H1 (cell line): ENCODE results near the gene CLDN4.
"Not testable (repeated sequence)": the region's sequence is repeated elsewhere in the genome, so short reads cannot be mapped to it uniquely, and the experiment has no call there.

Experiments
- CTCF ChIP-seq, 3 experiments: IDR thresholded peaks; 1 replicate in 2 of 3; 2 replicates in 1 of 3; pipeline versions ENCODE4 v1.5.1 to v1.6.1; 2011; ENCODE audit warnings: low read length in 3 of 3, mild to moderate bottlenecking in 3 of 3, inconsistent platforms in 2 of 3, low read depth in 1 of 3, moderate library complexity in 1 of 3; ENCODE audit not compliant: insufficient read depth in 1 of 3; ENCODE audit errors: control extremely low read depth in 1 of 3
- EGR1 ChIP-seq: IDR thresholded peaks from 2 replicates; pipeline ENCODE4 v1.6.1; 2011; ENCODE audit warnings: low read depth, low read length, borderline replicate concordance
- EZH2 ChIP-seq: fragments of 200-600 bp; sonication (generic); IDR thresholded peaks from 2 replicates; pipeline ENCODE4 v1.7.1; 2012; ENCODE audit warnings: low read depth, mild to moderate bottlenecking, moderate library complexity, low read length, inconsistent platforms; ENCODE audit not compliant: severe bottlenecking
- GTF2F1 ChIP-seq: IDR thresholded peaks from 2 replicates; pipeline ENCODE4 v1.6.1; 2012; ENCODE audit warnings: low read depth, low read length, improper control_type of control experiment, borderline replicate concordance
- PHF8 ChIP-seq: fragments of 200-600 bp; sonication (generic); conservative IDR thresholded peaks from 2 replicates; pipeline ENCODE4 v1.7.1; 2012; ENCODE audit warnings: low read depth, mild to moderate bottlenecking, inconsistent platforms, low read length, moderate library complexity
- POLR2AphosphoS5 ChIP-seq: IDR thresholded peaks from 2 replicates; pipeline ENCODE4 v1.6.1; 2011; ENCODE audit warnings: low read depth, low read length
- SP4 ChIP-seq: IDR thresholded peaks from 2 replicates; pipeline ENCODE4 v1.6.1; 2012; ENCODE audit warnings: low read length, inconsistent platforms
- TF ChIP-seq, protein P1 (sequence below): IDR thresholded peaks from 2 replicates; pipeline ENCODE4 v1.6.1; 2011; ENCODE audit warnings: low read depth, mild to moderate bottlenecking, low read length; ENCODE audit not compliant: insufficient read depth

- not testable (repeated sequence) for TF ChIP-seq POLR2AphosphoS5; CTCF (IDR thresholded peaks at IDR 0.05; ENCODE audit: control extremely low read depth in 1 of 3, insufficient read depth in 1 of 3, low read depth in 1 of 3, low read length in 3 of 3); PHF8; EZH2; GTF2F1; SP4; EGR1
- TF ChIP-seq, protein P1, sequence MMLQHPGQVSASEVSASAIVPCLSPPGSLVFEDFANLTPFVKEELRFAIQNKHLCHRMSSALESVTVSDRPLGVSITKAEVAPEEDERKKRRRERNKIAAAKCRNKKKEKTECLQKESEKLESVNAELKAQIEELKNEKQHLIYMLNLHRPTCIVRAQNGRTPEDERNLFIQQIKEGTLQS: not testable (repeated sequence)
Measured at GRCh38 chr7:73796656-73797055, 34.1 kb upstream of the CLDN4 start.
